ENCODE data around the gene SAMD14. TPM values are rescaled to one million over a fixed set of nuclear protein-coding genes. Genes with fewer than 3 reads are reported as not detected.

SAMD14 gene
- total and polyA plus RNA-seq, 2 of the 4 experiments (the other 2 are of a cell fraction), result 1.4 to 6.2 TPM

GRCh38 chr17:50147841-50148225, 17.9 kb upstream of the SAMD14 start:
- H3K18ac ChIP-seq (ENCODE audit: low read depth, low read length), result no peak overlapping the region
- peak overlapping the region; percentile 77 for H3K9ac ChIP-seq (ENCODE audit: low read depth, low read length)
- no peak overlapping the region; a peak in 1 of 4 replicates for H4K8ac ChIP-seq (ENCODE audit: low read depth in 2 of 2, low read length in 2 of 2)
- peaks cover 61% of the 10 kb centered on the region for H4K20me1 ChIP-seq (ENCODE audit: insufficient read depth, low read length)
- no peak overlapping the region for H2AFZ ChIP-seq (replicated peaks; ENCODE audit: low read length, poor library complexity)
- dilution Hi-C loops (cut with HindIII; ENCODE audit: low sequenced_read_pairs, unreplicated experiment) (no loop called here), intact Hi-C loops (cut with micrococcal nuclease) (loop anchor here (2.0 kb wide), 1 partner anchor 53 kb away; the partner anchor contains the start of gene PDK2), in situ Hi-C loops (cut with MboI; ENCODE audit: low sequenced_read_pairs) (no loop called here)
- peak overlapping the region; percentile 86 for H3K4me3 ChIP-seq (ENCODE audit: insufficient read depth, low read depth, low read length)
- no peak overlapping the region for H2BK5ac ChIP-seq (ENCODE audit: low read depth, low read length, poor library complexity, severe bottlenecking)
- H4K5ac ChIP-seq (ENCODE audit: low read depth, low read length), result no peak overlapping the region
- peak overlapping the region; percentile 20; the same call in 1 of the 2 replicates for H3K56ac ChIP-seq (ENCODE audit: extremely low read depth, insufficient read depth, low read length)
- 0 out of 2 replicates have a peak overlapping the region, but pooled peaks have one; percentile 65 for H2AK5ac ChIP-seq (ENCODE audit: low read depth, low read length)
- TF ChIP-seq MXI1 (IDR thresholded peaks at IDR 0.05; ENCODE audit: borderline replicate concordance, low read depth, low read length) (no peak), CEBPB (IDR thresholded peaks at IDR 0.05; ENCODE audit: low read depth, low read length) (no peak), RCOR1 (IDR thresholded peaks at IDR 0.05; ENCODE audit: insufficient replicate concordance, low read length) (no peak), RFX5 (IDR thresholded peaks at IDR 0.05; ENCODE audit: low read depth, low read length) (no peak), RAD21 (IDR thresholded peaks at IDR 0.05; ENCODE audit: low read length) (no peak), CTCF (conservative IDR thresholded peaks at IDR 0.05; ENCODE audit: low read depth, low read length) (no peak), POLR2A (IDR thresholded peaks at IDR 0.05; ENCODE audit: low read depth, low read length) (no peak), MAFK (IDR thresholded peaks at IDR 0.05; ENCODE audit: low read depth, low read length) (no peak), FOS (IDR thresholded peaks at IDR 0.05; ENCODE audit: low read depth, low read length) (no peak), SMC3 (IDR thresholded peaks at IDR 0.05; ENCODE audit: low read depth, low read length) (no peak), NFE2L2 (IDR thresholded peaks at IDR 0.05; ENCODE audit: low read depth, low read length) (no peak), CHD1 (IDR thresholded peaks at IDR 0.05; ENCODE audit: low read depth, low read length) (no peak), MAZ (IDR thresholded peaks at IDR 0.05; ENCODE audit: borderline replicate concordance, low read depth, low read length) (no peak), BHLHE40 (IDR thresholded peaks at IDR 0.05; ENCODE audit: low read depth, low read length) (no peak)
- TF ChIP-seq, protein P1, sequence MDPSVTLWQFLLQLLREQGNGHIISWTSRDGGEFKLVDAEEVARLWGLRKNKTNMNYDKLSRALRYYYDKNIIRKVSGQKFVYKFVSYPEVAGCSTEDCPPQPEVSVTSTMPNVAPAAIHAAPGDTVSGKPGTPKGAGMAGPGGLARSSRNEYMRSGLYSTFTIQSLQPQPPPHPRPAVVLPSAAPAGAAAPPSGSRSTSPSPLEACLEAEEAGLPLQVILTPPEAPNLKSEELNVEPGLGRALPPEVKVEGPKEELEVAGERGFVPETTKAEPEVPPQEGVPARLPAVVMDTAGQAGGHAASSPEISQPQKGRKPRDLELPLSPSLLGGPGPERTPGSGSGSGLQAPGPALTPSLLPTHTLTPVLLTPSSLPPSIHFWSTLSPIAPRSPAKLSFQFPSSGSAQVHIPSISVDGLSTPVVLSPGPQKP (IDR thresholded peaks at IDR 0.05; ENCODE audit: borderline replicate concordance, low read depth, low read length), result no peak
- TF ChIP-seq, protein P2, sequence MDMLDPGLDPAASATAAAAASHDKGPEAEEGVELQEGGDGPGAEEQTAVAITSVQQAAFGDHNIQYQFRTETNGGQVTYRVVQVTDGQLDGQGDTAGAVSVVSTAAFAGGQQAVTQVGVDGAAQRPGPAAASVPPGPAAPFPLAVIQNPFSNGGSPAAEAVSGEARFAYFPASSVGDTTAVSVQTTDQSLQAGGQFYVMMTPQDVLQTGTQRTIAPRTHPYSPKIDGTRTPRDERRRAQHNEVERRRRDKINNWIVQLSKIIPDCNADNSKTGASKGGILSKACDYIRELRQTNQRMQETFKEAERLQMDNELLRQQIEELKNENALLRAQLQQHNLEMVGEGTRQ (IDR thresholded peaks at IDR 0.05; ENCODE audit: low read depth, low read length), result no peak
- WGBS, 2 experiments (ENCODE audit: extremely low coverage in 2 of 2, insufficient read length in 1 of 2), result 10% methylated on average over 2 of the region's 5 CpGs; no CpG with 5 or more reads in 1 of the 2 experiments
- no peak overlapping the region for H4K91ac ChIP-seq (ENCODE audit: insufficient read depth, low read depth, low read length)
- H3K79me1 ChIP-seq (ENCODE audit: low read depth in 1 of 2, low read length in 2 of 2), result peaks cover 9 to 69% of the 10 kb centered on the region in 2 experiments; a peak in 3 of 4 replicates
- DNase-seq, result no peak
- peaks cover 27% of the 10 kb centered on the region for H3K4me1 ChIP-seq (ENCODE audit: control insufficient read depth, insufficient read depth, low read length)
- no peaks in the 10 kb centered on the region for H3K27me3 ChIP-seq (ENCODE audit: control insufficient read depth, insufficient read depth, low read length)
- H2BK15ac ChIP-seq (ENCODE audit: low read depth, low read length), result no peak overlapping the region
- peak overlapping the region; percentile 96 for H3K4me2 ChIP-seq (ENCODE audit: low read depth, low read length)
- CTCF ChIA-PET, result interaction anchor here (0.5 to 1.8 kb wide), 3 partner anchors 15 to 145 kb away, joined by 3 to 4 read pairs (median 3); no protein-coding TSS in a partner anchor
- POLR2A ChIA-PET (ENCODE audit: unreplicated experiment), result no interaction called here
- H3K9me3 ChIP-seq (ENCODE audit: control insufficient read depth, insufficient read depth, low read length), result no peaks in the 10 kb centered on the region
- H3K27ac ChIP-seq (ENCODE audit: insufficient read depth, low read length), result peak overlapping the region; percentile 64
- H2AK9ac ChIP-seq (replicated peaks; ENCODE audit: low read depth, low read length, poor library complexity), result peak overlapping the region; percentile 91
- no TSS peak for BruUV-seq (replicated peaks)
- no peak overlapping the region for H2BK20ac ChIP-seq (ENCODE audit: low read depth, low read length)
- H3K36me3 ChIP-seq (ENCODE audit: control insufficient read depth, insufficient read depth, low read length), result peaks cover 25% of the 10 kb centered on the region
- no peak for ATAC-seq (ENCODE audit: low read depth)
- peak overlapping the region; percentile 58; the same call in 1 of the 2 replicates for H3K23ac ChIP-seq (ENCODE audit: low read depth, low read length)
- H3K9me1 ChIP-seq (ENCODE audit: insufficient read depth, low read length), result peaks cover 7% of the 10 kb centered on the region
- no peak overlapping the region for H2BK120ac ChIP-seq (ENCODE audit: low read depth, low read length)
- H3K14ac ChIP-seq (replicated peaks; ENCODE audit: low read depth, low read length), result peak overlapping the region; percentile 57; the same call in 1 of the 2 replicates
- H3K4ac ChIP-seq (ENCODE audit: low read depth, low read length), result peak overlapping the region; percentile 45
